Ovary (tissue), 3 donors: Measurements from ENCODE around the gene HAUS6.

ENCODE experiments used
- CTCF ChIP-seq, 3 donors: fragments of 450-650 bp in 2 of 3; fragments of 200-600 bp in 1 of 3; IDR thresholded peaks; one replicate each; pipeline versions ENCODE4 v1.5.1 to v1.8.0; 2016 to 2022; ENCODE audit warnings: antibody characterized with exemption in 3 of 3, mild to moderate bottlenecking in 1 of 3
- POLR2A ChIP-seq: fragments of 450-650 bp; IDR thresholded peaks from one replicate; pipeline ENCODE4 v1.6.1; 2017; ENCODE audit warnings: antibody characterized with exemption, mild to moderate bottlenecking, moderate library complexity
- donor health status: DM: no; HTN: no; CAD: no.

GRCh38 chr9:19119246-19119645 is 16.5 kb upstream of the HAUS6 start:
- TF ChIP-seq CTCF (IDR thresholded peaks at IDR 0.05) = no peak
- TF ChIP-seq POLR2A = no peak
